Naive thymus-derived CD8-positive, alpha-beta T cell (primary cell): Measurements from ENCODE around the gene HSPB1. TPM values are rescaled to one million over a fixed set of nuclear protein-coding genes. Genes with fewer than 3 reads are reported as not detected.

Experiments
- ATAC-seq, 2 donors: fragments of 150-1000 bp; cut with Tn5 transposase in 1 of 2; sonication (Bioruptor Pico), chemical (Tn5 transposase) in 1 of 2; 1 replicate in 1 of 2; 2 replicates in 1 of 2; pipeline ENCODE4 v1.10.0; 2021; ENCODE audit warnings: mild to moderate bottlenecking in 2 of 2, moderate library complexity in 2 of 2
- POLR2A ChIA-PET: fragments of 350-600 bp; sonication (Branson Sonifier 250); formaldehyde crosslinking; loops from one replicate; lab custom pipeline; 2021; ENCODE audit warnings: antibody characterized with exemption; lab: Charles Lee
- DNase-seq, 10 donors: peaks; one replicate each; pipeline versions ENCODE4 v3.0.0 to v3.0.0-alpha.2; 2020 to 2022
- H3K27ac Mint-ChIP-seq, 10 donors: one replicate each; pipeline ENCODE4 v1.8.0; 2020 to 2022; ENCODE audit warnings: mild to moderate bottlenecking in 10 of 10, mixed read lengths in 10 of 10, moderate library complexity in 4 of 10, inconsistent platforms in 1 of 10
- H3K27me3 Mint-ChIP-seq, 5 donors: one replicate each; pipeline ENCODE4 v1.8.0; 2021 to 2022; ENCODE audit warnings: mixed read lengths in 5 of 5
- H3K36me3 Mint-ChIP-seq, 3 donors: one replicate each; pipeline ENCODE4 v1.8.0; 2020 to 2022; ENCODE audit warnings: mixed read lengths in 3 of 3, mild to moderate bottlenecking in 2 of 3, inconsistent platforms in 1 of 3
- H3K4me1 Mint-ChIP-seq, 4 donors: one replicate each; pipeline ENCODE4 v1.8.0; 2021 to 2022; ENCODE audit warnings: mixed read lengths in 4 of 4
- H3K4me3 Mint-ChIP-seq, 10 donors: one replicate each; pipeline ENCODE4 v1.8.0; 2020 to 2022; ENCODE audit warnings: mild to moderate bottlenecking in 10 of 10, mixed read lengths in 10 of 10, moderate library complexity in 6 of 10, inconsistent platforms in 1 of 10
- H3K9me3 Mint-ChIP-seq, 9 donors: one replicate each; pipeline ENCODE4 v1.8.0; 2020 to 2022; ENCODE audit warnings: mixed read lengths in 9 of 9, mild to moderate bottlenecking in 3 of 9, inconsistent platforms in 1 of 9, moderate library complexity in 1 of 9
- polyA plus RNA-seq, 3 donors: library from polyadenylated mRNA; unstranded; fragments of 300-500 nt; fragmentation: Illumina TruSeq; gene quantifications; one replicate each; pipeline ENCODE4 v1.2.3, GENCODE V29; 2021
- total RNA-seq, 8 experiments: library from RNA in 2 of 8; stranded (reverse) in 2 of 8; gene quantifications; one replicate each; pipeline ENCODE4 v1.2.3 and lab custom pipeline; 2021 to 2026

The HSPB1 gene
- total RNA-seq: 10 to 100 TPM; 48.5 to 49.4 TPM
- 100 to 1,000 TPM in 2 of 3 donors, 10 to 100 TPM in 1; 96.4 to 128 (median 125) TPM for polyA plus RNA-seq
- 3.6 to 16.1 (median 5.7) reads per million in 6 experiments for total RNA-seq (lab: John Stamatoyannopoulos, UW)

DNA sequence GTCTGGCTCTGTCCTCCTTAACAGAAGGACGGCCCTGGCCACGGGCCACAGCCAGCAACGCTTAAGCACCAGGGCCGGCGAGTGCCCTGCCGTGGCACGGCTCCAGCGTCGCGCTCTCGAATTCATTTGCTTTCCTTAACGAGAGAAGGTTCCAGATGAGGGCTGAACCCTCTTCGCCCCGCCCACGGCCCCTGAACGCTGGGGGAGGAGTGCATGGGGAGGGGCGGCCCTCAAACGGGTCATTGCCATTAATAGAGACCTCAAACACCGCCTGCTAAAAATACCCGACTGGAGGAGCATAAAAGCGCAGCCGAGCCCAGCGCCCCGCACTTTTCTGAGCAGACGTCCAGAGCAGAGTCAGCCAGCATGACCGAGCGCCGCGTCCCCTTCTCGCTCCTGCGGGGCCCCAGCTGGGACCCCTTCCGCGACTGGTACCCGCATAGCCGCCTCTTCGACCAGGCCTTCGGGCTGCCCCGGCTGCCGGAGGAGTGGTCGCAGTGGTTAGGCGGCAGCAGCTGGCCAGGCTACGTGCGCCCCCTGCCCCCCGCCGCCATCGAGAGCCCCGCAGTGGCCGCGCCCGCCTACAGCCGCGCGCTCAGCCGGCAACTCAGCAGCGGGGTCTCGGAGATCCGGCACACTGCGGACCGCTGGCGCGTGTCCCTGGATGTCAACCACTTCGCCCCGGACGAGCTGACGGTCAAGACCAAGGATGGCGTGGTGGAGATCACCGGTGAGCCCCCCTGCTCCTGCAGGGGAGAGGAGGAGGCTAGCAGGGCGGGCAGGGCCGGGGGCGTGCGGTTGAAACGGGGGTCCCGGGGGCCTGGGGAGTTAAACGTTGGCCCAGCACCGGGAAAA is at the start of gene HSPB1:
Gene HSPB1, plus strand, starts transcription at position 327 of the 855 bp plus-strand sequence. Its CDS starts 40 bp downstream, at position 367.
- peak within 1 kb of the TSS; percentile 90 to 99 (median 92) for H3K4me3 Mint-ChIP-seq
- peak; percentile 46 to 52 for ATAC-seq
- no peaks in the 10 kb centered on the region for H3K36me3 Mint-ChIP-seq
- H3K4me1 Mint-ChIP-seq: peaks cover 11 to 23% (median 19%) of the 10 kb centered on the region in 4 donors
- DNase-seq: peak in 9 of 10 donors; percentile 36 to 73 (median 44)
- peak within 1 kb of the TSS; percentile 85 to 95 (median 92) for H3K27ac Mint-ChIP-seq
- H3K27me3 Mint-ChIP-seq: no peaks in the 10 kb centered on the region
- H3K9me3 Mint-ChIP-seq: no peaks in the 10 kb centered on the region
- POLR2A ChIA-PET: interaction anchor here (1.1 to 3.8 kb wide), 4 partner anchors 9 to 136 kb away, joined by 3 to 22 read pairs (median 4); no protein-coding TSS in a partner anchor

- peaks cover 8 to 38% (median 18%) of the 10 kb centered on the region in 5 donors for H3K27me3 Mint-ChIP-seq
- no peak for ATAC-seq
- H3K4me1 Mint-ChIP-seq: peaks cover 0 to 6% (median 2%) of the 10 kb centered on the region in 4 donors
- H3K36me3 Mint-ChIP-seq: no peaks in the 10 kb centered on the region
- no peak overlapping the region for H3K4me3 Mint-ChIP-seq
- H3K9me3 Mint-ChIP-seq: no peaks in the 10 kb centered on the region
- POLR2A ChIA-PET: interaction anchor here (0.6 kb wide), 2 partner anchors 12 to 1582 kb away, joined by 4 read pairs; no protein-coding TSS in a partner anchor
- H3K27ac Mint-ChIP-seq: no peak overlapping the region
- DNase-seq: no peak
Observed at GRCh38 chr7:76254781-76255180, 47.7 kb upstream of the HSPB1 start.

- H3K27ac Mint-ChIP-seq: peak overlapping the region in 2 of 10 donors; percentile 43 to 49
- POLR2A ChIA-PET: no interaction called here
- no peaks in the 10 kb centered on the region for H3K9me3 Mint-ChIP-seq
- H3K36me3 Mint-ChIP-seq: no peaks in the 10 kb centered on the region
- no peak for ATAC-seq
- peaks cover 8 to 44% (median 24%) of the 10 kb centered on the region in 5 donors for H3K27me3 Mint-ChIP-seq
- peak overlapping the region in 3 of 10 donors; percentile 40 to 51 (median 42) for H3K4me3 Mint-ChIP-seq
- no peak for DNase-seq
- peaks cover 2 to 6% (median 6%) of the 10 kb centered on the region in 4 donors for H3K4me1 Mint-ChIP-seq
Observed at GRCh38 chr7:76257973-76258372, 44.5 kb upstream of the HSPB1 start.

GRCh38 chr7:76259124-76260093 is 43.1 kb upstream of the HSPB1 start:
- H3K4me1 Mint-ChIP-seq: peaks cover 2 to 6% (median 6%) of the 10 kb centered on the region in 4 donors
- no peak for ATAC-seq

DNA sequence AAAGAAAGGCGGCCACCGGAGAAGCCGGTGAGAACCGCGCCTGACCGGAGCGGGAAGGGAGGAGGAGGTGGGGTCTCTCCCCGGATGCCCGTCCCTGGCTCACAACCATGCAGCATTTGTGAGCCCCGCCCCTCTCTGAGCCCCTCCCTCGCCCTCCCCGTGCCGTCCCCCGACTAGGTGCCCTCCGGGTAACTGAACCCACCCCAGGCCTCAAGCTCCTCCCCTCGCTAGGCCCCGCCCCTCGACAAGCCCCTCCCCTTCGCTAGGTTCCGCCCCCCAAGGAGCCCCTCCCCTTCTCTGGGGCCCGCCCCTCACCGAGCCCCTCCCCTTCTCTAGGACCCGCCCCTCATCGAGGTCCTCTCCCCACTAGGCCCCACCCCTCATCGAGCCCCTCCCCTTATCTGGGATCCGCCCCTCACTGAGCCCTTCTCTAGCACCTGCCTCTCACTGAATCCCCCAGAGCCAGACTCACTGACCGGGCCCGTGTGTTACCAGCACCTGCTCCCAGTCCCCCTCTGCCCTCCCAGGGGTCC is 42.2 kb upstream of the HSPB1 start:
- no peaks in the 10 kb centered on the region for H3K36me3 Mint-ChIP-seq
- H3K4me3 Mint-ChIP-seq: peak overlapping the region in 6 of 10 donors; percentile 18 to 60 (median 40)
- POLR2A ChIA-PET: interaction anchor here (0.6 kb wide), 1 partner anchor 1117 kb away, joined by 3 read pairs; no protein-coding TSS in a partner anchor
- peaks cover 2 to 6% (median 6%) of the 10 kb centered on the region in 4 donors for H3K4me1 Mint-ChIP-seq
- H3K27me3 Mint-ChIP-seq: peaks cover 6 to 59% (median 32%) of the 10 kb centered on the region in 5 donors
- H3K27ac Mint-ChIP-seq: no peak overlapping the region
- no peaks in the 10 kb centered on the region for H3K9me3 Mint-ChIP-seq
- DNase-seq (peak; percentile 37 to 77 (median 45)), ATAC-seq (peak; percentile 73)

More at GRCh38 chr7:76259124-76260093, 43.1 kb upstream of the HSPB1 start:
- peak overlapping the region; percentile 24 to 71 (median 56) for H3K4me3 Mint-ChIP-seq
- DNase-seq: no peak
- no peak overlapping the region for H3K27ac Mint-ChIP-seq
- no peaks in the 10 kb centered on the region for H3K36me3 Mint-ChIP-seq
- POLR2A ChIA-PET: interaction anchor here (0.6 kb wide), 1 partner anchor 1118 kb away, joined by 3 read pairs; no protein-coding TSS in a partner anchor
- H3K9me3 Mint-ChIP-seq: no peaks in the 10 kb centered on the region
- peaks cover 8 to 51% (median 29%) of the 10 kb centered on the region in 5 donors for H3K27me3 Mint-ChIP-seq

DNA sequence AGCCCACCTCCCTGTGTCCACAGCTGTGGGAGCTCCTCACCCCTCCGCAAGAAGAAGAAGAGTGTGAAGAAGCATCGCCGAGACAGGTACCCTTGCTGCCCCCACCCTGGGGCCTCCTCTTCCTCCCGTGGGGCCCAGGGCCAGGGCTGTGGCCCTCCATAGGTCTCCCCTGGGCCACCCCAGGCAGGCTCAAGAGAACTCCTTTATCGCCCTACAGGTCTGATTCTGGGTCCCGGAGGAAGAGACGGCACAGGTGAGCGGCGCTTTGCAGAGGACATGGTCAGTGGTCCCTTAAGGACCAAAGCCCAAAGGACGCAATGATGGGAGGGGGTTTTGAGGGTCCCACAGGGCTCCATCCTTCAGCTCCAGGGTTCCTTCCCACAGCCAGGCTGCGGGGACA is 41.1 kb upstream of the HSPB1 start:
- POLR2A ChIA-PET: interaction anchor here (0.6 kb wide), 1 partner anchor 17 kb away, joined by 4 read pairs; no protein-coding TSS in a partner anchor

GRCh38 chr7:76261931-76262330 is 40.5 kb upstream of the HSPB1 start:
- no peaks in the 10 kb centered on the region for H3K36me3 Mint-ChIP-seq
- H3K27me3 Mint-ChIP-seq: peaks cover 7 to 51% (median 27%) of the 10 kb centered on the region in 5 donors
- DNase-seq (no peak), ATAC-seq (no peak)
- H3K4me3 Mint-ChIP-seq: no peak overlapping the region
- H3K9me3 Mint-ChIP-seq: no peaks in the 10 kb centered on the region
- peaks cover 2 to 6% (median 6%) of the 10 kb centered on the region in 4 donors for H3K4me1 Mint-ChIP-seq
- POLR2A ChIA-PET: no interaction called here
- no peak overlapping the region for H3K27ac Mint-ChIP-seq

More for the DNA sequence above, 41.1 kb upstream of the HSPB1 start:
- H3K4me3 Mint-ChIP-seq: no peak overlapping the region
- DNase-seq (no peak), ATAC-seq (no peak)
- peak overlapping the region in 1 of 10 donors; percentile 43 for H3K27ac Mint-ChIP-seq
- H3K4me1 Mint-ChIP-seq: peaks cover 2 to 6% (median 6%) of the 10 kb centered on the region in 4 donors
- H3K9me3 Mint-ChIP-seq: no peaks in the 10 kb centered on the region
- no peaks in the 10 kb centered on the region for H3K36me3 Mint-ChIP-seq
- H3K27me3 Mint-ChIP-seq: peaks cover 7 to 54% (median 27%) of the 10 kb centered on the region in 5 donors

- no peaks in the 10 kb centered on the region for H3K9me3 Mint-ChIP-seq
Observed at GRCh38 chr7:76262683-76263402, 39.6 kb upstream of the HSPB1 start.

GRCh38 chr7:76265299-76265698 is 37.2 kb upstream of the HSPB1 start:
- no peak overlapping the region for H3K4me3 Mint-ChIP-seq
- peaks cover 2 to 6% (median 5%) of the 10 kb centered on the region in 4 donors for H3K4me1 Mint-ChIP-seq
- POLR2A ChIA-PET: no interaction called here

More at GRCh38 chr7:76262683-76263402, 39.6 kb upstream of the HSPB1 start:
- H3K27ac Mint-ChIP-seq: peak overlapping the region in 1 of 10 donors; percentile 81
- POLR2A ChIA-PET: no interaction called here
- H3K4me3 Mint-ChIP-seq: no peak overlapping the region
- no peak for ATAC-seq
- peaks cover 2 to 7% (median 6%) of the 10 kb centered on the region in 4 donors for H3K4me1 Mint-ChIP-seq
- no peaks in the 10 kb centered on the region for H3K36me3 Mint-ChIP-seq
- peaks cover 6 to 42% (median 26%) of the 10 kb centered on the region in 5 donors for H3K27me3 Mint-ChIP-seq
- peak in 1 of 10 donors; percentile 9 for DNase-seq

GRCh38 chr7:76267107-76267893 is 35.2 kb upstream of the HSPB1 start:
- Mint-ChIP-seq H3K36me3 (no peaks in the 10 kb centered on the region), H3K4me3 (peak overlapping the region in 7 of 10 donors; percentile 31 to 63 (median 42)), H3K4me1 (peaks cover 0 to 6% (median 2%) of the 10 kb centered on the region in 4 donors), H3K27me3 (peaks cover 4 to 47% (median 18%) of the 10 kb centered on the region in 5 donors), H3K27ac (no peak overlapping the region), H3K9me3 (no peaks in the 10 kb centered on the region)
- DNase-seq (no peak), ATAC-seq (peak; percentile 47 to 52)
- POLR2A ChIA-PET: no interaction called here

More at GRCh38 chr7:76265299-76265698, 37.2 kb upstream of the HSPB1 start:
- DNase-seq (no peak), ATAC-seq (no peak)
- peaks cover 4 to 47% (median 23%) of the 10 kb centered on the region in 5 donors for H3K27me3 Mint-ChIP-seq
- no peak overlapping the region for H3K27ac Mint-ChIP-seq
- no peaks in the 10 kb centered on the region for H3K36me3 Mint-ChIP-seq
- H3K9me3 Mint-ChIP-seq: no peaks in the 10 kb centered on the region
